GM18517 (cell line): ENCODE measurements around the gene DOCK8.

Experiments
- ATAC-seq: cut with Tn5 transposase; IDR thresholded peaks from one replicate; pipeline ENCODE4 v1.9.1; 2021; ENCODE audit warnings: mild to moderate bottlenecking, moderate library complexity; ENCODE audit not compliant: unreplicated experiment

Gene DOCK8

GRCh38 chr9:450561-450960, 235.9 kb downstream of the DOCK8 start:
- ATAC-seq, result no peak

- no peak for ATAC-seq
Measured at GRCh38 chr9:453832-454231, 239.2 kb downstream of the DOCK8 start.

GRCh38 chr9:456365-456764, 241.7 kb downstream of the DOCK8 start:
- ATAC-seq, result no peak

- ATAC-seq, result no peak
Measured at GRCh38 chr9:458590-458989, 243.9 kb downstream of the DOCK8 start.

- ATAC-seq, result no peak
Measured at GRCh38 chr9:459491-460444, 245.1 kb downstream of the DOCK8 start.

GRCh38 chr9:462121-462520, 247.5 kb downstream of the DOCK8 start:
- ATAC-seq, result no peak

GRCh38 chr9:462606-463005, 247.9 kb downstream of the DOCK8 start:
- ATAC-seq, result no peak

- no peak for ATAC-seq
Measured at GRCh38 chr9:463455-464171, 248.9 kb downstream of the DOCK8 start.

- ATAC-seq, result no peak
Measured at GRCh38 chr9:466747-467146, 252.1 kb downstream of the DOCK8 start.

- no peak for ATAC-seq
Measured at GRCh38 chr9:468766-469426, 254.2 kb downstream of the DOCK8 start.

- ATAC-seq, result peak; percentile 91
Measured at GRCh38 chr9:469672-470551, 255.2 kb downstream of the DOCK8 start.

- ATAC-seq, result no peak
Measured at GRCh38 chr9:470552-471194, 256.0 kb downstream of the DOCK8 start.

- ATAC-seq, result no peak
Measured at GRCh38 chr9:471320-471719, 256.7 kb downstream of the DOCK8 start.

GRCh38 chr9:472479-473075, 257.9 kb downstream of the DOCK8 start:
- ATAC-seq, result no peak

GRCh38 chr9:477193-477592, 262.5 kb downstream of the DOCK8 start:
- ATAC-seq, result no peak

- no peak for ATAC-seq
Measured at GRCh38 chr9:479304-479970, 264.8 kb downstream of the DOCK8 start.

- no peak for ATAC-seq
Measured at GRCh38 chr9:479971-480350, 265.3 kb downstream of the DOCK8 start.

GRCh38 chr9:482739-483138, 268.1 kb downstream of the DOCK8 start:
- ATAC-seq, result no peak

- ATAC-seq, result no peak
Measured at GRCh38 chr9:486156-486555, 271.5 kb downstream of the DOCK8 start.
